GM19035 (cell line): ENCODE results near the gene EMX1.

ENCODE experiments used
- ATAC-seq: cut with Tn5 transposase; IDR thresholded peaks from one replicate; pipeline ENCODE4 v1.9.1; 2021; ENCODE audit not compliant: unreplicated experiment

Gene EMX1

GRCh38 chr2:72942293-72942692, 25.0 kb downstream of the EMX1 start:
- no peak for ATAC-seq

DNA sequence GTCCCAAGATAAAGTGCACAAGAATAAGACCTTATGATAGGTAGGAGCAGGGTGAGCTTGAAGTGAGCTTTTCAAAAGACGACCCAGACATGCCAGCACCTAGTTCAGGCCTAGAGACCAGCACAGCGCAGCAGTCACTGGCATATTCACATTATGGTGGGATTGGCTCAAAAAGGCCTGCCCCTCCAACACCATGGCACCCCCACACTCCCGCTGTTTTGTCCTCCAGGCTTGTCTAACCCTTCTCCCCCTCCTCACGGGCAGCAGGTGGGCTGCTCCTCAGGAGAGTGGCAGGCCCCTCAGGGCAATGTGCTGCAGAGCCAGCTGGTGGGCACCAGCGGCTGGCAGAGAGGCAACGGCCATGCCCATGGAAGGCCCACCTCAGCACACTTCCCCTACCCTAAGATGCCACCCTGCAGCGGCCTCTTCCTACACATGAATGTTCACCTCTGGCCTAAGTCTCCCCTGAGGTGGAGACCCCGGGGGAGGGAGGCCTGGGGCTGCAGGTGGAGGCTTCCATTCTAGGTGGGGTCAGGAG, 25.6 kb downstream of the EMX1 start:
- no peak for ATAC-seq

GRCh38 chr2:72943540-72944395, 26.4 kb downstream of the EMX1 start:
- no peak for ATAC-seq

DNA sequence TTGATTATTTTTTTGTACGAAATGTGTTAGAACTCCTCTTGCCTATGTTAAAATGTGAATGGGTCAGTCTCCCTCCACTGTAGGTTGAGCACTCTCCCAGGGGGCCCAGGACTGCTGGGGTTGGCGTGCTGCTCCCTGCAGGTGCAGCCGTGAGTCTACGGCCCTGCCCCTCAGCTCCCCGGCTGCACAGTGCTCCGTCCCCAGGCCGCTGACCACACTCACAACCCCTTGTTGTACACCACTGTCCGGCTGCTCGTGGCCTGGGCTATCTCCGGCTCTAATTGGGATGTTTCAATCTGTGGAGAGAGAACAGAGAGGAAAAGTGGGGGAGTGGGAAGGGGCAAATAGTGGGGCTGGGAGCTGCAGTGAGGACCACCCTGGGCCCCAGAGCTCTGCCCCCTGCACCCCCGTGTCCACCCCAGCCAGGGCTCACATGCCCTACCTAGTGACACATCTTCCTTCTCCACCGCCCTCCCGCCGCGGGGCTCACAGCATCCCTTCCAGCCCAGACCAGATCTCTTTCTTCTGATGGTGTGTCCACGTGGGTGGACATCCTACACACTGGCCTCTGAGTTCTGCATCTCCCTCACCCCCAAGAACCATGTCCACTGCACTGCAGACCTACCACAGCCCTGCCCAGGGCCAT, 27.6 kb downstream of the EMX1 start:
- no peak for ATAC-seq

- no peak for ATAC-seq
Measured at GRCh38 chr2:72945450-72946019, 28.2 kb downstream of the EMX1 start.

- ATAC-seq, result no peak
Measured at GRCh38 chr2:72946466-72946865, 29.1 kb downstream of the EMX1 start.

GRCh38 chr2:72947952-72948830, 30.9 kb downstream of the EMX1 start:
- ATAC-seq, result no peak

GRCh38 chr2:72949045-72949444, 31.7 kb downstream of the EMX1 start:
- no peak for ATAC-seq

GRCh38 chr2:72949642-72950041, 32.3 kb downstream of the EMX1 start:
- ATAC-seq, result no peak

DNA sequence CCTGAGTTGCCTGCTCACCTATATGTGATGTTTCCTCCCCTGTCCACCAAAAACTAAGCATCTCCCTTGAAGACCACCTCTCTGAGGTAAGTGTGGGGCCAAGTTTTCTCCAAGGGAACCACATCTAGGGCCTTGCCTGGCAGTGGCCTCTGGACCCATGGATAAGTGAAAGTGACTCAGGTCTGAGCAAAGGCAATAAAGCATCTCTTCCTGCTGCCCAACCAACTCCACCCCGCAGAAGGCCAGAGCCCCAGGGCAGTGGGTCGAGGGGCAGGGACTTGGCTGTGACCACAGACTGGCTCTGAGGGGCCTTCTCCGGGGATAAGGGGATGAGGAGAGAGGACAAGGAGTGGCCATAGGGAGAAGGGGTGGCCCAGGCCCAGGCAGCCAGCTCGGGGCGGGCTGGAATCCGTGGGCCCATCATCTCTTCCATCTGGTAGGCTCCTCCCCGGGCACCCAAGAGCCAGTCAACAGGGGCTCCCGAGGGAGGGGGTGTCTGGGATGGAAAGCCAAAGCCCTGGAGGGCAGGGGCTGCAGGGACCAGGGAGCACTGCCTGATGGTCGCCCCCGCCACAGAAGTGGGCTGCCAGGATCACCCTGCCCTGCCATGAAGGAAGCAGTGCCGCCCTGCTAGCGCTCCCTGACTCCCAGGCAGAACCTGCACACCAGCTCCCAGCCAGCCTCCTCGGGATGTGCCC, 33.4 kb downstream of the EMX1 start:
- ATAC-seq, result no peak

GRCh38 chr2:72951303-72952095, 34.2 kb downstream of the EMX1 start:
- no peak for ATAC-seq

DNA sequence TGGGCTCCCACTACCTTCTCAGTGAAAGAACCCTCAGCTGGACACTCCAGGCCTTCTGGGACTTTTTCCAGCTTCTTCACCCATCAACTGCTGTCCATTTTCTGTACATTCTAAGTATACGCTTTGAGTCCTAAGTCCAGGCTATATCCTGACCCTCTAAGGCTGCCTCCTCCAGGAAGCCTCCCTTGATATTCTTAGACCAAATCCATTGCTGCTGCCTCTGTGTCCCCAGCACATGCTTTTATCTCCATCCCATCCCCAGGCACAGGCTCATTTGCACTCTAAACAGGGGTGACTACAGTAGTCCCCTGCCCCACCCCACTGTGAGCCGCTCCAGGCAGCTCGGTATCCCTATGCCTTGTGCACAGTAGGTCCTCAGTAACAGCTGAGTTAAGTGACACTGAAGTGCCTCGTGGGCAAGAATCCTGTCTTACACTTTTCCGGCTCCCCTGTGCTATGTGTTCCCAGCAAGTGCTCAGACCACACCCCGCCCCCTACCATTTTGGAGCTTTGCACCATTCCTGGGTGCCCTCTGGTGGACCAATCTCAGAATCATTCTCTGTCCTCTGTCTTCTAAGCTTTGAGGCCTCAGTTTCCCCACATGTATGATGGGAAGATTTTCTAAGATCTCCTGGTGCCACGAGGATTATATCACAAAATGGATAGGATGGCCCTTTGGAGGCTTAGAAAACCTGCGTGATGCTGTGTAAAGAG, 34.9 kb downstream of the EMX1 start:
- ATAC-seq, result no peak

DNA sequence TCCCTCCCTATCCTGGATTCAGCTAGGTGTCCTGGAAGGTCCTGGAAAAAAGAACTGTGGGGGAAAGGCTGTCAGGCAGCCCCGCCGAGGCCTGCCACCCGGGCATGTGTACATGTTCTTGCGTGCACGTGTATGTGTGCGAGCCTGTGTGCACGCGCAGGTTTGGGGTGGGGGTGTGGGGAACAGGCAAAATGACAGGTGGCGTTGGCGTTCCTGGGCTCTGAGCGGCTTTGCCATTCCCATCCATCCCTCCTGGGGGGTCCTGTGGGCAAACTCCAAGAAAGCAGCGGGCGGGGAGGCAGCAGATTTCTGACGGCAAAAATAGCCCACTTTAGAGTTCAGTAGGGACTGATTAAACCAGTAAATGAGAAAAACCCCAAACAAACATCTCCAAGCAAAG, 35.6 kb downstream of the EMX1 start:
- no peak for ATAC-seq

- no peak for ATAC-seq
Measured at GRCh38 chr2:72953528-72953927, 36.2 kb downstream of the EMX1 start.

GRCh38 chr2:72953976-72954375, 36.7 kb downstream of the EMX1 start:
- no peak for ATAC-seq

DNA sequence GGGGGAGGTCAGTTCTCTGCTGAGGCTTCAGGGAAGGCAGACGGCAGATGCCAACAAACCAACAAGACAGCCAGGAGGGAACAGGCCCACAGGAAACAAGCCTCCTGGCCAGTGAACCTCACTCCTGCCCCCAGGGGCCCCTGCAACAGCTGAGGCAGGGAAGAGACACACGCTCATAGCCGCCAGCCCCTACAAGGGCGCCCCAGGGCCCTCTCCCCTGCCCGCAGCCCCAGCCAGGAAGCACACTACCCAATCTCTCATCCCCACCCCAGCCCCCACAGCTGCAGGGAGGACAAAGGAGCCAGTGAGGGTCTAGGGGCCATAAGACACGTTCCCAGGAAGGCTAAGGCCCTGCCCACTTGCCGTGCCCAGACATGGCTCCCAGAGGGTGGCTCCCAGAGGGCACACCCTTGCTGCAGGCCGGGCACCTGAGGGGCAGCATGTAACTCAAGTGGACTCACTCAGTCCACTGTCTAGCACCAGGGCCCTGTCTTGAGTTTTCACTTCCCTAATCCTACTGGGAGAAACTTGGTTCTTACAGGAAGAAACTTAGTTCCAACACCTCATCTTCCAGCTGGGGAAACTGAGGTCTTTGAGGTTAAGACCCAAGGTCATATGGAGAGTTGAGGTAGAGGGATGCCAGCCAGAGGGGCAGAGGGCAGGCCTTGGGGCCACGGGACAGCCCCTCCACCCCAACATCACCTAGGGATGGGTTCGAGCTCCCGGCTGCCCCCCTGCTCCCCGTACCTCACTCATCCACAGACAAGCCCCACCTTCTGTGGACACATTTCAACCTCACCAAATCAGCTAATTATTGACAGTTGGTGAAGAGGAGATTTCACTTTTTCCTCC, 37.3 kb downstream of the EMX1 start:
- no peak for ATAC-seq

- ATAC-seq, result no peak
Measured at GRCh38 chr2:72955228-72956049, 38.1 kb downstream of the EMX1 start.
